Measurements from ENCODE around the gene VGLL4.

DNA sequence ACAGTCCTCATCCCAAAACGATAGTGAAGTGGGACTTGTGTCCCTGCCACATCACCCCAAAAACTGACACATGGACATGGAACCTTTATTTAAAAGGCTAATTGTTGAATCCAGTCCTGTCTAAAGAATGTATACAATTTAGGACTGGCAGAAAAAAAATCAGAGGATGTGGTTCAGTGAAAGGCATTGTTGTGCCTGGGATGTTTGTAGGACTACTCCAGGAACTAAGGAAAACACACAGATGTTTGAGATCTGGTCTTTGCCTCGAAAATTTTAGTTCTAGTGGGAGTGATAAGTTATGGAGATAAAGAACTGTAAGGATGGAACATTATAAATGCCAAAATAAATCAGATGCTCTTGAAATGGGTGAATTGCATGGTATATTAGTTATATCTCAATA, 27.2 kb downstream of the VGLL4 start:
- TF ChIP-seq, protein P1, sequence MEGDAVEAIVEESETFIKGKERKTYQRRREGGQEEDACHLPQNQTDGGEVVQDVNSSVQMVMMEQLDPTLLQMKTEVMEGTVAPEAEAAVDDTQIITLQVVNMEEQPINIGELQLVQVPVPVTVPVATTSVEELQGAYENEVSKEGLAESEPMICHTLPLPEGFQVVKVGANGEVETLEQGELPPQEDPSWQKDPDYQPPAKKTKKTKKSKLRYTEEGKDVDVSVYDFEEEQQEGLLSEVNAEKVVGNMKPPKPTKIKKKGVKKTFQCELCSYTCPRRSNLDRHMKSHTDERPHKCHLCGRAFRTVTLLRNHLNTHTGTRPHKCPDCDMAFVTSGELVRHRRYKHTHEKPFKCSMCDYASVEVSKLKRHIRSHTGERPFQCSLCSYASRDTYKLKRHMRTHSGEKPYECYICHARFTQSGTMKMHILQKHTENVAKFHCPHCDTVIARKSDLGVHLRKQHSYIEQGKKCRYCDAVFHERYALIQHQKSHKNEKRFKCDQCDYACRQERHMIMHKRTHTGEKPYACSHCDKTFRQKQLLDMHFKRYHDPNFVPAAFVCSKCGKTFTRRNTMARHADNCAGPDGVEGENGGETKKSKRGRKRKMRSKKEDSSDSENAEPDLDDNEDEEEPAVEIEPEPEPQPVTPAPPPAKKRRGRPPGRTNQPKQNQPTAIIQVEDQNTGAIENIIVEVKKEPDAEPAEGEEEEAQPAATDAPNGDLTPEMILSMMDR (conservative IDR thresholded peaks at IDR 0.05; ENCODE audit: low read depth, low read length), result no peak
- no peak for TF ChIP-seq EZH2 (IDR thresholded peaks at IDR 0.05; ENCODE audit: borderline replicate concordance, low read depth, low read length, poor library complexity, severe bottlenecking)
